22Rv1 (cell line): Measurements from ENCODE around the gene PROK1.

Source experiments
- H3K27ac ChIP-seq: fragments of 450-650 bp; 2 replicates; pipeline ENCODE4 v1.5.1; 2017
- CTCF ChIP-seq: fragments of 450-650 bp; IDR thresholded peaks from 2 replicates; pipeline ENCODE4 v1.5.1; 2017; ENCODE audit warnings: mild to moderate bottlenecking
- ZFX ChIP-seq: fragments of 450-650 bp; IDR thresholded peaks from 2 replicates; pipeline ENCODE4 v1.6.1; 2017; ENCODE audit warnings: antibody characterized with exemption, borderline replicate concordance

Gene PROK1

DNA sequence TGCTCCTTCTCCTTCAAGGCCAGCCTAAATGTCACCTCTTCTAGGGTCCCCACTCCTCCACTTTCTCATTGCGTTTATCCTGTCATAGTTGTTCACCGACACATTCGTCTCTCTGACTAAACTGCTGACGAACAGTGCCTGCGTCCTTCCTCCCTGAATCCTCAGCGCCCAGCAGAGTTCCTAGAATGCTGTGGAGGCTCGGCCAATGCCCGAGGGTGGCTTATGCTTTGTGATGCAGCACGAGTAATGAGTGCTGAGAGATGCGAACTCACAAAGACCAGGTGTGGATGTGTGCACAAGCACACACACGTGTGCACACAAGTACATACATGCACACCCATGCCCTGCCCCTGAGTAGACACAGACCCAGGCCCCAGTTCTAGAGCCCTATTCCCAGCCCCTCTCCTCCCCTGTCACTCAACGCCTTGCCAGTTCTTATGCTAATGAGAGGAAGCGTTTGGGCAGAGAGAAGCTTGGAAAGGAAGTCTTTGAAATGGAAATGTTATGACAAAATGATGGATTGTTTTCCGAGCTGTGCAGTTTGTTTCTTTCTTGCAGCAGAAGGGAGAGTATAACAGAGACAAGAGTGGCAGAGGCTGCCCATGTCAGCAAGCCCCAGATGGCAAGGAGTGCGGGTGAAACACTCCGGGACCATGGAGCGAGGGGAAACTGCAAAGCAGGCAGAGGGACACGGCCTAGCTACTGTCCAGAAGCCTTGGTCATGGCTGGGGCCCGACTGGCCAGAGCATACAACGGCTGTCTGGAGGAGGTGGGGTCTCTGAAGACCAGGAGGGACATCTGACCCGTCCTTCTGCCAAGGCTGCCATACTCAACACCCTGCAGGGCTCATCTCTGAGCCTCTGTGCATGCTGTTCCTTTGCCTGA lies 43.8 kb downstream of the PROK1 start:
- no peak overlapping the region for H3K27ac ChIP-seq
- TF ChIP-seq ZFX (no peak), CTCF (no peak)

DNA sequence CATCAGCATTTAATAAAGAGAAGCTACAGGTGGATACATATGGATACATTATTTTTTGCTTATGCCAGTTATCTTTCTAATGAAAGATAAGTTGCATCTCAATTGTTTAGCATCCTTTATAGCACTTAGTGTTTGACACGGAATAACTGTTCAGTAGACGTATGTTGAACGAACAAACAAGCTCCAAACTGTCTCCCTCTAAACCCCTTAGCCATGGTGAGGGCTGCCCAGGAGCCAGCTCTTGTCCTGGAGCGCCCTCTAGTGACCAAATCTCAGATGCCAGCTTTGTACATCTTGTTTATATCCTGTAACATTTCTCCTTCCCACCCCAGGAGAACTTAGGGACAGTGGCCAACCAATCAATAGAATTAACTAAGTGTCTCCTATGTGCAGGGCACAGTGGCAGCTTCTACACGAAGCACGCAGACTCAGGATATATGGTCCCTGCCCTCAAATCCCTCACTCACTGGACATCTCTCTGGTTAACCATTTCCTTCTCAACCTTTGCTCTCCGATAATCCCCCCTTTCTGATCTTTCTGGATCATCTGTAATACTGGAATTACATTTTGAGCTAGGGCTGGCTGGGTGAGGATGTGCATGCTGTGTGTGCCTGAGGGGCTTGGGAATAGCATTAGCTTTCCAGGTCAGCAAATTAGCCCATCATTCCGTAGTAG lies 45.1 kb downstream of the PROK1 start:
- TF ChIP-seq ZFX (no peak), CTCF (peak; percentile 97)
- no peak overlapping the region for H3K27ac ChIP-seq

GRCh38 chr1:110498270-110498669 lies 47.3 kb downstream of the PROK1 start:
- H3K27ac ChIP-seq: no peak overlapping the region
- TF ChIP-seq ZFX (no peak), CTCF (no peak)

DNA sequence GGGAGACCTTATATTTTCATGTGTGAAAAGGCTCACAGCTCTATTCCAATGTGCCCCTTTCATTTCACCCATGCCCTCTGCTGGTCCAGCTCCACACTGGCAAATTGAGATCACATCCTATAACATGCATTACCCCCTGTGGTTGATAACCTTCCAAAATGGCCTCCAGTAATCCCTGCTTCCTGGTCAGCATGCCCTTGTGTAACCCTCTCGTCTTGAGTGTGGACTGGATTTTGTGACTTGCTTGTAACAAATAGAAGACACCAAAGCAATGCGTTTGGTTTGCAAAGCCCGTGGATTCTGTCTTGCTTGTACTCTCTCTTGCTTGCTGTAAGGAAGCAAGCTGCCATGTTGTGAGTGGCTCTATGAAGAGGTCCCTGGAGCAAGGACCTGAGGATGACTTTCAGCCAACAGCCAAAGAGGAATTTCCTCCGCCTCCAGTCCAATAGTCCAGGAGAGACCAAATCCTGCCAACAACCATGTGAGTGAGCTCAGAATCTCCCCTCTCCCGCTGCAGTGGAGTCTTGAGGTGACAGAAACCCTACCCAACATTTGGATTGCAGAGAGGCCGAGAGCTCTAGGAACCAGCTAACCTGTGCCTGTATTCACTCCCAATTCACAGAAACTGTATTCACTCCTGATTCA lies 50.7 kb downstream of the PROK1 start:
- no peak overlapping the region for H3K27ac ChIP-seq

DNA sequence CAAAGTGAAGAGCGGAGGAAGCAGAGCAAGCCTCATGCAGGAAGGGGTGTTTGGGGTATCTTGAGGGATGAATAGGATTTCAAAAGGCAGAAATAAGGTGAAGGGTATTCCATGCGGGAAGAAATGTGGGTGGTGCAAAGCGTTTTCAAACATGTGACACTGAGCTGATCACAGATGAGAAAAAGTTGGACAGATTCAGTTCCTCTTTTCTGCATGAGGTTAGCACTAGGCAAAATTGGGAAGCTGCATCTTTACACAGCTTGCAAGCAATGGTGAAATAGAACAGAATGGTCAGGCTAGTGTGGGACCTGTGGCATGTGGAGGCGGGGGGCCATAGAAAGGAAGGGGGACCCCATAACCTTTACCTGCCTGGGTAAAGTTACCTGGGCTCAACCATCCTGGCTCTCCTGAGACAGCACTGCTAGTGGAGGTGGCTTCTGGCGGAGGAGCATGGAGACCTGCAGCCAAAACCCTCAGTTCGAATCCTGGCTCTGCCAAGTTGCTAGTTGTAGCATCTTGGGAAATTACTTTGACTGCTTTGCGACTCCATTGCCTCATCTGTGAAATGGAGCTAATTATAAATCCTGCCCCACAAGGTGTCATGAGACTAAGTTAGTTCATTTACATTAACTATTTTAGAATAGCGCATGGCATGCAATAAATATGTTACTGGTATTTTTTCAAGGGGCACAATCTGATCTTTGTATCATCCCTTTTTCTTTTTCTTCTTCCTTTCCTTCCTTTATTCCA lies 51.6 kb downstream of the PROK1 start:
- H3K27ac ChIP-seq: no peak overlapping the region
- no peak for TF ChIP-seq CTCF
- no peak for TF ChIP-seq ZFX

More for the DNA sequence above, 50.7 kb downstream of the PROK1 start:
- no peak for TF ChIP-seq CTCF

GRCh38 chr1:110503471-110503870 lies 52.5 kb downstream of the PROK1 start:
- H3K27ac ChIP-seq: no peak overlapping the region
- TF ChIP-seq CTCF (no peak), ZFX (no peak)
